GM18511 (cell line): ENCODE measurements around the gene SPINT2.
"Not testable (repeated sequence)": the region's sequence is repeated elsewhere in the genome, so short reads cannot be mapped to it uniquely, and the experiment has no call there.

Experiments
- ATAC-seq: cut with Tn5 transposase; IDR thresholded peaks from one replicate; pipeline ENCODE4 v1.9.1; 2021; ENCODE audit warnings: mild to moderate bottlenecking, moderate library complexity; ENCODE audit not compliant: unreplicated experiment

Gene SPINT2

GRCh38 chr19:38318660-38319059 lies 54.3 kb downstream of the SPINT2 start:
- ATAC-seq: no peak

DNA sequence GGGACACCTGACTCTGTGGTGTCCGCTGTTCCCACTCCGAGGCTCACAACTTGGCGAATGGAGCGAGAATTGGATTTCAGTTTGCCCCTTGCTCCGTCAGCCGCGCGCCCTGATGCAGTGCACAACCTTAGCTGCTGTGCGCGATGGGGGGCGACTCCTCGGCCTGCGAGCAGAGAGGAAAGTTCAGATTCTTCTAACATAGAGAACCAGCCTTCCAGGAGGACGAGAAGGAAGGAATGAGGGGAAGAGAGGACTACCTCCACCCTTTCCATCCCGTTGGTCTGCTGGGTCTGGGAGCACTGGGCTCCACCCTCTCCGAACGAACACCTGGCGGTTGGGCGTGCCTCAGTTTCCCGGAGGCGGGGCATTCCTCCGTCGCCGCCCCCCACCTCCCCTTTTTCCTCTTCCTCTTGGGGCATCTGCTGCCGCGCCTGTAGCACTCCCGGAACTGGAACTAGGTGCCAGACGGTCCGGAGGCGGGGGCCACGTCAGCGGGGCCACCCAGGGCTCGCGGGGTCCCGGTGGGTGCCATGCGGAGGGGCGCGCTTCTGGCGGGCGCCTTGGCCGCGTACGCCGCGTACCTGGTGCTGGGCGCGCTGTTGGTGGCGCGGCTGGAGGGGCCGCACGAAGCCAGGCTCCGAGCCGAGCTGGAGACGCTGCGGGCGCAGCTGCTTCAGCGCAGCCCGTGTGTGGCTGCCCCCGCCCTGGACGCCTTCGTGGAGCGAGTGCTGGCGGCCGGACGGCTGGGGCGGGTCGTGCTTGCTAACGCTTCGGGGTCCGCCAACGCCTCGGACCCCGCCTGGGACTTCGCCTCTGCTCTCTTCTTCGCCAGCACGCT lies 55.3 kb downstream of the SPINT2 start, which contains the start of gene KCNK6:
KCNK6 (plus strand) TSS at position 425 of the 838 bp plus-strand sequence; CDS start at position 531, 106 bp downstream.
- no peak for ATAC-seq

DNA sequence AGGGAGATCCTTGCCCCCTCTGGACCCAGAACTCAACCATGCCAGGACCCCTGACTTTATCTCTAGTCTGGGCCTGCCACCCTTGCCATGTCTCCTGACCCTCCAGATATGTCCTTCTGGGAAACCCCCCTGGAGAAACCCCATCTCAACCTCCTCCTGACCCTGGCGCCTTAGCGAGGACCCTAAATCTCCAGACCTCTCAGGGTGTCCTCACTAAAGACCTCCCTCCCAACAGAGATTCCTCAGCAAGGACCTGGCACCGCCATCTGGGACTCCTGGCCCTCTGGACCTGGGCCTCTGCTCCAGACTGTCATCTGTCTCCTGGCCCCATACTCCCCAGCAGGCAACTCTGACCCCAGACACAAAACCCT lies 56.6 kb downstream of the SPINT2 start:
- ATAC-seq: no peak

DNA sequence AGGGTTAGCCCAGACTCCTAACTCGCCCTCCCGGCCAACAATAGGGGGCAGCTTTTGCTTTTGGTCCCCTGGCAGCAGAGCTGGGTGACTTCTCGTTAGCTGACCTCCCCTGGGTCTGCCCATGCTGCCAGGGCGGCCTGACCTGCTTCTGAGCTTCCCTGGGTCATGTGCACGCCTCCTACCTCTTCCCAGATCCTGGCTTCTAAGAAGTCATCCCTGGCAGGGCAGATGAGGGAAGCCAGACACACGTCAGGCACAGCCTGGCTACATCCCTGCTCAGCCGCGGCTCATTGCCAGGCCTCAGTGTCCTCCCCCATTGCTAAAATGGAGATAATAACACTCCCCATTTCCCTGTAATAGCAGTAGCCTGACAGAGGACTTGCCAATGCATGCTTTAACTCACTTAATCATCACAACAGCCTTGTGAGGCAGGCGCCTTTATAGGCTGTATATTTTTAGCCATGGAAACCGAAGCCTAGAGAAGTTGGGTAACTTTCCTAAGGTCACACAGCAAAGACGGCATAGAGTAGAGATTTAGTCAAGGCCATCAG lies 57.3 kb downstream of the SPINT2 start:
- ATAC-seq: no peak

DNA sequence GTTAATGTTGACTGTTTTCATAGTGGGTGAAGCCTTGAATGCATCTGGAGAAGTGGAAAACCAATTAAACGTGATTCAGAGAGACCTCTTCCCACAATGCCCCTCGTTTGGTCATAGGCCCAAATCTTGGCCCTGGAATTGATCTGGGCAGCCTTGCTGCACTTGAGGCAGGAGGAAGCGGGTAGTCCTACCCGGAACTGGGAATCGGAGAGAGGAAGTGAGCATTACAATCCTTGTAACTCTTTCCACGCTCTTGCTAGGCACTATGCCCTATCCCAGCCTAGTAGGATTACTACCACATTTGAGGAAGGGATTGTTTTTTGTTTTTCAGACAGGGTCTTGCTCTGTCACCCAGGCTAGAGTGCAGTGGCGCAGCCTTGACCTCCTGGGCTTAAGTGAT lies 58.9 kb downstream of the SPINT2 start:
- no peak for ATAC-seq

GRCh38 chr19:38324431-38324830 lies 60.1 kb downstream of the SPINT2 start:
- no peak for ATAC-seq

GRCh38 chr19:38326591-38326990 lies 62.2 kb downstream of the SPINT2 start:
- ATAC-seq: no peak

DNA sequence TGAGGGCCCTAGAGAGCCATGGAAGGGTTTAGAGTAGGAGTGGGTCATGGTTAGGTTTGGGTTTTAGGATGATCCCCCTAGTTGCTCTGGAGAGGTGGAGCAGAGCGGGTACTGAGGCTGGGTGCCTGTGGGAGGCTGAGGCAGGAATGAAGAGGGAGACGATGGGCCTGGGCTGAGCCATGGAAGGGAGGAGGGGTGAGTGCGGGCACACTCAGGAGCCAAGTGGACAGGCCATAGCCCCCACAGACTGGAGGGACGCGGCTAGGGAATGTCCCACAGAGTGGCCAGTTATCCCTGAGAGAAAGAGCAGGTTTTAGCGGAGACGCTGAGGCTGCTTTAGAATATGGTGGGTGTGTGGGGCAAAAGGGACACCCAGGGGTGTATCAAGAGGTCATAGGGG lies 65.3 kb downstream of the SPINT2 start:
- ATAC-seq: no peak

- no peak for ATAC-seq
Observed at GRCh38 chr19:38331728-38332127, 67.4 kb downstream of the SPINT2 start.

DNA sequence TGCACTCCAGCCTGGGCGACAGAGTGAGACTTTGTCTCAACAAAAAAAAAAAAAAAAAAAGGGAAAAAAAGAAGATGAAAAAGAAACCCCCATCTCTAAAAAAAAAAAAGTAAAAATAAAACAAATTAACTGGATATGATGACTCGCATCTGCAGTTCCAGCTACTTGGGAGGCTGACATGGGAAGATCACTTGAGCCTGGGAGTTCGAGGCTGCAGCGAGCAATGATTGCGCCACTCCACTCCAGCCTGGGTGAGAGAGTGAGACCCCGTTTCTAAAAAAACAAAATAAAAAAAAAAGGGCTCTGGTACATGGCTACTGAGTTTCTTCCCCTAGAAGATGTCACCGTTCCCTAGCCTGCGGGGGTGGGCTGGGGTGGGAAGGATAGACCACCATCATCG lies 68.9 kb downstream of the SPINT2 start:
- ATAC-seq: no peak

DNA sequence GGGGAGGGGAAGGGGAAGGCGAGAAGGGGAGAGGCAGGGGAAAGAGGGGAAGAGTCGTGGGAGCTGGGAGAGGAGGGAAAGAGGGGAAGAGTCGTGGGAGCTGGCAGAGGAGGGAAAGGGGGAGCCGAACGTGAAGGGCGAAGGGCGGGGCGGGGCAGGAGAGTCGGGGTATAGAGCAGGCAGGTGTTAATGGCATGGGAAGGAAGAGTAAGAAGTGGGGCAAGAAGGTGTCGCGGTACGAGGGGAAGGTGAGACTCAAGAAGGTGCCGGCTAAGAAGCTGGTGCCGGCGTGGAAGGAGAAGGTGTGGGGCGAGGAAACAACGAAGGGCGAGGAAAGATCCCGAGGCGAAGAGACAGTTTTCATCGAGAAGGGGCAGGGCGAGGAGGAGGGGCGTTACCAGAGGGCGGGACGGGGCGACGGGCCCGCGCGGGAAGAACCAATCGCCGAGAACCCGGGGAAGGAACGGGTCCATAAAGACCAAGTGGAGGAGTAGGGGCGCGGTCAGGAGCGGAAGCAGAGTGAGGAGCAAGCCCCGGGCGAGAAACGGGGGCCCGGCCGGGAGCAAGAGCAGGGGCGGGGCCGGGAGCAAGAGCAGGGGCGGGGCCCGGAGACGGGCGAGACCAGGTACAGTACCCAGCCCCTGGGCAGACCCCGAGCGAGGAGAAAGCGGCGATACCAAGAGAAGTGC lies 71.7 kb downstream of the SPINT2 start:
- peak; percentile 74 for ATAC-seq

DNA sequence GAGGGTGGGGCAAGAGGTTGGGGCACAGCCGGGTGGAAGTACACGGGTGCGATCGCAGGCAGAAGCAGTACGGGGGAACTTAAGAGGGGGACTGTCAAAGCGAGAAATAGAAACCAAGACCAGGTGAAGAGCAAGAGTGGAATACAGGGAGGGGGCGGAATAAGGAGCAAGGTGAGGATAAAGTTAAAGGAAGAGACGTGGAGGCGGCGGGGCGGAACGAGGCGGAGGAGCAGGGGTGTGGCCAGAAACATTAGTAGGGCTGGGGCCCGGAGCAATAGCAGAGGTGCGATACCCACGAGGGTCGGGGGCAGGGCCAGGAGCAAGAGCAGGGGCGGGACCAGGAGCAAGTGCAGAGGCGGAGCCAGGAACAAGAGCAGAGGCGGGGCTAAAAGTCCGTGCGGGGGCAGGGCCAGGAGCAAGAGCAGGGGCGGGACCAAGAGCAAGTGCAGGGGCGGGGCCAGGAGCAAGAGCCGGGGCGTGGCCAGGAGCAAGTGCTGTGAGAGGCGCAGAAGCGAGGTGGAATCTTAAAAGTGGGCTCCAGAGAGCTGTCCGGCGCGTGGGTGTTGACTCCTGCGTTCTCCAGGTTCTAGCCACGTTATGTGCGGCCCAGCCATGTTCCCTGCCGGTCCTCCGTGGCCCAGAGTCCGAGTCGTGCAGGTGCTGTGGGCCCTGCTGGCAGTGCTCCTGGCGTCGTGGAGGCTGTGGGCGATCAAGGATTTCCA lies 72.4 kb downstream of the SPINT2 start:
- ATAC-seq: peak; percentile 54

DNA sequence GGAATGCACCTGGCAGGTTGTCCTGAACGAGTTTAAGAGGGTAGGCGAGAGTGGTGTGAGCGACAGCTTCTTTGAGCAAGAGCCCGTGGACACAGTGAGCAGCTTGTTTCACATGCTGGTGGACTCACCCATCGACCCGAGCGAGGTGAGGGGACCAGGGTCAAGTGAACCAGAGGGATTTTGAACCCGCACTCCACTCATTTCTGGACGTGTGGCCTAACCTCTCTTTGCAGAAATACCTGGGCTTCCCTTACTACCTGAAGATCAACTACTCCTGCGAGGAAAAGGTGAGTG lies 72.9 kb downstream of the SPINT2 start:
- ATAC-seq: no peak

GRCh38 chr19:38339011-38339410 lies 74.6 kb downstream of the SPINT2 start:
- not testable (repeated sequence) for ATAC-seq

DNA sequence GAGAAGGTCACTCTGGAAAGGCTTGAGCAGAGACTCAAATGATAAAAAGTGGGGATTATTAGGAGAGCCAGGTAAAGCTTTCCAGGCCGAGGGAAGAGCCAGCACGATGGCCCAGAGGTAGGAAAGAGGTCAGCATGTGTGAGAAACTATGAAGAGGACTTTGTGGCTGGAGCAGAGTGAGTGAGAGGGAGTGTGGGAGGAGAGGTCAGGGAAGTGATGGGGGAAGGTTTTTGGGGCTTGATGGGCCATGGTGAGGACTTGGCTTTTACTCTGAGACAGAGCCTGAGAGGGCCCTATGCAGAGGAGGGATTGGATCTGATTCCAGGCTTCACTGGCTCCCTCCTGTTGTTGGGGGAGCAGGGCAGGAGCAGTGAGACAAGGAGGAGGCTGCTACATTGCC lies 76.6 kb downstream of the SPINT2 start:
- no peak for ATAC-seq
